COR-L47 (cell line): ENCODE data around the gene PRTFDC1.
"Not testable (repeated sequence)": the region's sequence is repeated elsewhere in the genome, so short reads cannot be mapped to it uniquely, and the experiment has no call there.

Experiments used
- DNase-seq: peaks from one replicate; lab custom pipeline; 2025; lab: John Stamatoyannopoulos, UW

Gene PRTFDC1

GRCh38 chr10:24843256-24843655, 109.2 kb downstream of the PRTFDC1 start:
- DNase-seq, result no peak

GRCh38 chr10:24842856-24843255, 109.5 kb downstream of the PRTFDC1 start:
- DNase-seq, result no peak

GRCh38 chr10:24841530-24841929, 110.9 kb downstream of the PRTFDC1 start:
- DNase-seq, result no peak

- no peak for DNase-seq
Measured at GRCh38 chr10:24840784-24841183, 111.6 kb downstream of the PRTFDC1 start.

GRCh38 chr10:24837781-24838180, 114.6 kb downstream of the PRTFDC1 start:
- DNase-seq, result not testable (repeated sequence)

GRCh38 chr10:24834869-24835268, 117.5 kb downstream of the PRTFDC1 start:
- no peak for DNase-seq

GRCh38 chr10:24826009-24826408, 126.4 kb downstream of the PRTFDC1 start:
- no peak for DNase-seq

GRCh38 chr10:24825551-24825950, 126.9 kb downstream of the PRTFDC1 start:
- no peak for DNase-seq

- no peak for DNase-seq
Measured at GRCh38 chr10:24824536-24824935, 127.9 kb downstream of the PRTFDC1 start.

GRCh38 chr10:24824124-24824523, 128.3 kb downstream of the PRTFDC1 start:
- no peak for DNase-seq

GRCh38 chr10:24822590-24822989, 129.8 kb downstream of the PRTFDC1 start:
- DNase-seq, result no peak

GRCh38 chr10:24821986-24822385, 130.4 kb downstream of the PRTFDC1 start:
- DNase-seq, result no peak

- no peak for DNase-seq
Measured at GRCh38 chr10:24816868-24817396, 135.5 kb downstream of the PRTFDC1 start.

GRCh38 chr10:24814568-24815313, 137.7 kb downstream of the PRTFDC1 start:
- no peak for DNase-seq

- DNase-seq, result no peak
Measured at GRCh38 chr10:24813856-24814255, 138.6 kb downstream of the PRTFDC1 start.

GRCh38 chr10:24806262-24806661, 146.1 kb downstream of the PRTFDC1 start:
- DNase-seq, result no peak

GRCh38 chr10:24804956-24805355, 147.4 kb downstream of the PRTFDC1 start:
- DNase-seq, result no peak

- DNase-seq, result no peak
Measured at GRCh38 chr10:24804392-24804791, 148.0 kb downstream of the PRTFDC1 start.

GRCh38 chr10:24802378-24802777, 150.0 kb downstream of the PRTFDC1 start:
- DNase-seq, result no peak

GRCh38 chr10:24800861-24801260, 151.5 kb downstream of the PRTFDC1 start:
- DNase-seq, result no peak
